Mucosa of descending colon (tissue), 3 donors: Measurements from ENCODE around the gene DTX4. TPM values are rescaled to one million over a fixed set of nuclear protein-coding genes. Genes with fewer than 3 reads are reported as not detected.

Experiments
- ATAC-seq: fragments of 200-7000 bp; cut with Tn5 transposase; one replicate; pipeline ENCODE4 v1.9.1; 2020; ENCODE audit warnings: mild to moderate bottlenecking, moderate library complexity
- DNase-seq, 3 donors: peaks; one replicate each; pipeline ENCODE4 v3.0.0-alpha.2; 2020
- H3K36me3 ChIP-seq: fragments of 200-600 bp; one replicate; pipeline ENCODE4 v1.8.0; 2021; ENCODE audit warnings: low read depth, mild to moderate bottlenecking
- H3K4me1 ChIP-seq: fragments of 200-600 bp; one replicate; pipeline ENCODE4 v1.8.0; 2021; ENCODE audit warnings: low read depth, mild to moderate bottlenecking
- H3K4me3 ChIP-seq: fragments of 200-600 bp; one replicate; pipeline ENCODE4 v1.8.0; 2021; ENCODE audit warnings: mild to moderate bottlenecking
- H3K9me3 ChIP-seq: fragments of 200-600 bp; one replicate; pipeline ENCODE4 v1.8.0; 2021; ENCODE audit warnings: mild to moderate bottlenecking
- intact Hi-C, 2 donors: fragments of 100-400 bp; cut with DNase I in 1 of 2; cut with micrococcal nuclease in 1 of 2; formaldehyde crosslinking; loops; one replicate each; pipeline versions ENCODE4 v1.11.0 to v1.11.1; 2022; cut with DNase I, micrococcal nuclease
- total RNA-seq, 3 donors: library from RNA; stranded (reverse); fragmentation: NEBNext Ultra II Directional in 2 of 3; extraction: Animal tissue kit (Norgen Biotek cat#: 25700) in 2 of 3; gene quantifications; one replicate each; pipeline versions ENCODE4 v1.2.1 to v1.2.4, GENCODE V29; 2021 to 2023
- TF ChIP-seq, protein P1 (sequence below): fragments of 200-600 bp; IDR thresholded peaks from one replicate; pipeline ENCODE4 v1.8.0; 2022; ENCODE audit warnings: antibody characterized with exemption, mild to moderate bottlenecking
- donor health status: DM: no; HTN: no; CAD: no; lungs with moderate emphysema.
- donor health status: DM: no; HTN: no; CAD: no.
- donor health status: DM: no; HTN: yes; CAD: no.

The DTX4 gene
- total RNA-seq, 3 donors from 2014 or later, result 37.4 to 95.7 (median 53.8) TPM

DNA sequence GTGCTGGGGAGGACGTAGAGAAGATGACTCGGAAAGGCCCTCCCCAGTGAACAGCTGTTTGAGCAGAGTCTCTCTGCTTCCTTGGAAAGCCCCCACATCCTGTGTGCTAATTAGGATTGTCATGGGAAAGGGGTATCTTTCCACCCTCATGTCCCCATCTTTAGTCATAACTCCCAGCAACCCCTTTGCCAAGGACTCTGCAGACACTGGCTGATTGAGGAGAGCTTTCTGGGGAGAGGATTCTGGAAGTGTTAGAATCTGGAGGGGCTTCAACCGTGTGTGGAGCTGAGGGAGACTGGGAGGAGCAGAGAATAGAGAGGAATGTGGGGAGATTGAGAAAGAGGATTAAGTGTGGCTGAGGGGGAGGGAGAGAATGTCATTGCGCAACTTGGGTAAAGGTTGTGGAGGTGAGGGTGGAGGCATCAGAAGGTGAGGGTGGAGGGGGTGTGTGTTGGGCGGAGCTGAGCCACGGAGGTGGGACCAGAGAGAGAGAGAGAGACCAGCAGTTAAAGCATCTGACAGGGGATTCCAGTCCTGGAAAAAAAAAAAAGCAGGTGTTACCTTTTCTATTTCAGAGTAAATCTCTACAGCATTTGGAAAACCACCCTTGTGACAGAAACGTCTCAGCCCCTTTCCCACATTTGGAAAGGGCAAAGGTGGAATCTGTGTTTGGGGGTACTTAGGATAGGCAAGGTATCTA lies 2.2 kb downstream of the DTX4 start:
- Histone ChIP-seq H3K9me3 (no peaks in the 10 kb centered on the region), H3K4me1 (peaks cover 20% of the 10 kb centered on the region), H3K4me3 (no peak overlapping the region), H3K36me3 (no peaks in the 10 kb centered on the region)
- intact Hi-C loops, result no loop called here
- TF ChIP-seq, protein P1, sequence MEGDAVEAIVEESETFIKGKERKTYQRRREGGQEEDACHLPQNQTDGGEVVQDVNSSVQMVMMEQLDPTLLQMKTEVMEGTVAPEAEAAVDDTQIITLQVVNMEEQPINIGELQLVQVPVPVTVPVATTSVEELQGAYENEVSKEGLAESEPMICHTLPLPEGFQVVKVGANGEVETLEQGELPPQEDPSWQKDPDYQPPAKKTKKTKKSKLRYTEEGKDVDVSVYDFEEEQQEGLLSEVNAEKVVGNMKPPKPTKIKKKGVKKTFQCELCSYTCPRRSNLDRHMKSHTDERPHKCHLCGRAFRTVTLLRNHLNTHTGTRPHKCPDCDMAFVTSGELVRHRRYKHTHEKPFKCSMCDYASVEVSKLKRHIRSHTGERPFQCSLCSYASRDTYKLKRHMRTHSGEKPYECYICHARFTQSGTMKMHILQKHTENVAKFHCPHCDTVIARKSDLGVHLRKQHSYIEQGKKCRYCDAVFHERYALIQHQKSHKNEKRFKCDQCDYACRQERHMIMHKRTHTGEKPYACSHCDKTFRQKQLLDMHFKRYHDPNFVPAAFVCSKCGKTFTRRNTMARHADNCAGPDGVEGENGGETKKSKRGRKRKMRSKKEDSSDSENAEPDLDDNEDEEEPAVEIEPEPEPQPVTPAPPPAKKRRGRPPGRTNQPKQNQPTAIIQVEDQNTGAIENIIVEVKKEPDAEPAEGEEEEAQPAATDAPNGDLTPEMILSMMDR, result no peak
- ATAC-seq, result peak; percentile 78
- peak; percentile 85 to 90 (median 85) for DNase-seq

- peaks cover 20% of the 10 kb centered on the region for H3K4me1 ChIP-seq
- TF ChIP-seq, protein P1, result no peak
- intact Hi-C loops, result no loop called here
- H3K9me3 ChIP-seq, result no peaks in the 10 kb centered on the region
- no peaks in the 10 kb centered on the region for H3K36me3 ChIP-seq
- DNase-seq (peak; percentile 56 to 75 (median 64)), ATAC-seq (peak; percentile 65)
- H3K4me3 ChIP-seq, result no peak overlapping the region
Observed at GRCh38 chr11:59174664-59175033, 2.7 kb downstream of the DTX4 start.

DNA sequence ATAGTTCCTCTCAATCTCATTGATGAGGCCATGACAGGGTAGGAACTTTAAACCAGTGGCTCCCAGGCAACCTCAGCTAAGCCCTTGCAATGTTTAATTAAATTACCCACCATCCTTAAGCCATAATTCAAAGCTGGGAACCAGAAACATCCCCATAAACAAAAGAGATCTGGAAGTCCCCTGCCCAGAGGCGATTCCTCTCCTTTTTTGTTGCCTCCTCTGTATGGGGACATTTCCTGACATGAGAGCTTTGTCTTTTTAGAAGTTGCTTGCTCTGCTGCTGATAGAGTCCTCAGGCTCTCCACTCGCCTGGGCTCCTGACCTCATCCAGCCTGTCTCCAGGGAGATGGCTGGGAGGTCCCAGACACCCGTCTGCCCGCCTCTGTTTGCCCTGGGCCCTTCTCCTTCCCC lies 3.2 kb downstream of the DTX4 start:
- DNase-seq (no peak), ATAC-seq (no peak)
- Histone ChIP-seq H3K9me3 (no peaks in the 10 kb centered on the region), H3K4me3 (no peak overlapping the region), H3K4me1 (peaks cover 20% of the 10 kb centered on the region), H3K36me3 (no peaks in the 10 kb centered on the region)
- intact Hi-C loops, result no loop called here
- TF ChIP-seq, protein P1, result no peak

DNA sequence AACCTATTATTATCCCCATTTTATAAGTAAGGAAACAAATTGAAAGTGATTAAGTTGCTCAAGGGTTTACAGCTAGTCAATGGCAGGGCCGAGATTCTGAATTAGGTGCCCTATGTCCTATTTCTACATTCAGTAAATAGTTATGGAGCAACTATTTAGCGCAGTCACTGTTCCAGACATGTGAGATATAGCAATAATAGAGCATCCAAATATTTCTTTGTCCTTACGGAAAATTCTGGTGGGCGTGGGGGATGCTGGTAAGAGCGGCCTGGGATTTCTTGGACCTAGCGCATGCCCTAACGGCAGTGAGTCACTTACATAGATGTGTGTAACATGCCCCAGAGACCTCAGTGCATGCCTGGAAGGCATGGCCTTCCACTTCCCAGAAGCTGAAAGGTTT lies 4.4 kb downstream of the DTX4 start:
- Histone ChIP-seq H3K9me3 (no peaks in the 10 kb centered on the region), H3K36me3 (no peaks in the 10 kb centered on the region), H3K4me3 (no peak overlapping the region), H3K4me1 (peaks cover 20% of the 10 kb centered on the region)
- no peak for DNase-seq
- TF ChIP-seq, protein P1, result no peak
- ATAC-seq, result no peak
- intact Hi-C loops, result no loop called here

GRCh38 chr11:59178402-59178801 lies 6.5 kb downstream of the DTX4 start:
- H3K4me1 ChIP-seq, result peaks cover 18% of the 10 kb centered on the region
- H3K36me3 ChIP-seq, result no peaks in the 10 kb centered on the region
- ATAC-seq (no peak), DNase-seq (no peak)
- intact Hi-C loops, result no loop called here
- no peak overlapping the region for H3K4me3 ChIP-seq
- no peaks in the 10 kb centered on the region for H3K9me3 ChIP-seq
- TF ChIP-seq, protein P1, result no peak
